EH (cell line): ENCODE data around the gene GJA8.
"Not testable (repeated sequence)": the region's sequence is repeated elsewhere in the genome, so short reads cannot be mapped to it uniquely, and the experiment has no call there.

Experiments used
- DNase-seq: peaks from one replicate; pipeline ENCODE4 v3.0.0-alpha.2; 2015; ENCODE audit warnings: low read depth

The GJA8 gene

GRCh38 chr1:147927689-147928088 is 25.1 kb downstream of the GJA8 start:
- not testable (repeated sequence) for DNase-seq

DNA sequence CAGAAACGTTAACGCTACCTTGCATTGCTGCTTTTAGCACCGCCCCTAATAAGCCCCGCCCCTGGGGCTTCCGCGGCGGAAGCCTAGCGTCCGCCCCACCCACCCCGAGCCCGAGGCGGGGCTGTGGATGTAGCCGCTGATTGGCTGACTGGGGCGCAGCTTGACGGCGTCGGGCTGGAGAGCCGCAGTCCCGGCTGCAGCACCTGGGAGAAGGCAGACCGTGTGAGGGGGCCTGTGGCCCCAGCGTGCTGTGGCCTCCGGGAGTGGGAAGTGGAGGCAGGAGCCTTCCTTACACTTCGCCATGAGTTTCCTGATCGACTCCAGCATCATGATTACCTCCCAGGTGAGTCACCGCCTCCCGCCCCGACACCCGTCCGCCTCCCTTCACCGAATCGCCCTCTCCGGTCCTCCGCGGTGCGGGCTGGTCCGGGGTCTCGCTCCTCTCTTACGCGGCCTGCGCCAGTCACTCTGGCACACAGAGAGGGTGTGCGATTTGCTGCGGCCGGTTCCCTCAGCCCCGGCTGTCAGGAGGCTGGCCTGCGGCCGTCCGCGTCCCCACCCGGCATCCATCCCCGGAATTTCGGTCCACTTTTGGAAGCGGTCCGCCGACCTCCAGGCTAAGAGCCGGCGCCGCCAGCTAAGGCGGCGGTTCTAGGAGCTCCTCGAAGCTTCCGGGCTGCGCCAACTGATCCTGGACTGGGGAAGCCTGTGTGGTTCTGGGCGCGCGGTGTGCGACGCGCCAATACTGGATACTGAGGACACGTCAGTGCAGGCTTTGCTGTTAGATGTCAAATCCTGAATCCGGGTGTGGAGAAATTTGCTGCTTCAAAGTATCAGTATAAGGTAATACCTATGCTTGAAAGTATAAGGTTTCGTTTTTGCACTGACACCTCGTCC is 25.9 kb downstream of the GJA8 start, which contains the start of gene GPR89B:
TSS of gene GPR89B (plus strand) at position 185 of the 897 bp plus-strand sequence. CDS start at position 302, 117 bp downstream.
- DNase-seq: peak; percentile 89

DNA sequence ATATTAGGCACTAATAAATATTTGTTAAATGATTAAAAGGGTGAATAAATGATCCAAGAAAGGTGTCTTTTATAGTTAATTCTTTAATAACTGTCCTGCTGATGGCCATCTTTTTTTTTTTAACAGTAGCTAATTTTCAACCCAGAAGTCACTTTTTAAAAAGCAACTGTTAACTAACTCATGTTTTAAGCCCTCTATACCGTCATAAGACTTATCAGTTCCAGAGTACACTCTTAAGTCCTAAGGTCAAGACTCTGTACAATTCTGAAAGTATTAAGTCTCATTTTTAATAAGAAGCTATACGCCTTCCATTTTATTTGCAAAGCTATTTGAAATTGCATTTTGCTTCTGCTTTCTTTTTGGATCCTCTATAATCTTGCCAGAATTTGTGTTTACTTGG is 28.5 kb downstream of the GJA8 start:
- not testable (repeated sequence) for DNase-seq

- not testable (repeated sequence) for DNase-seq
Measured at GRCh38 chr1:147935296-147935695, 32.7 kb downstream of the GJA8 start.

GRCh38 chr1:147940456-147940855 is 37.9 kb downstream of the GJA8 start:
- DNase-seq: not testable (repeated sequence)

DNA sequence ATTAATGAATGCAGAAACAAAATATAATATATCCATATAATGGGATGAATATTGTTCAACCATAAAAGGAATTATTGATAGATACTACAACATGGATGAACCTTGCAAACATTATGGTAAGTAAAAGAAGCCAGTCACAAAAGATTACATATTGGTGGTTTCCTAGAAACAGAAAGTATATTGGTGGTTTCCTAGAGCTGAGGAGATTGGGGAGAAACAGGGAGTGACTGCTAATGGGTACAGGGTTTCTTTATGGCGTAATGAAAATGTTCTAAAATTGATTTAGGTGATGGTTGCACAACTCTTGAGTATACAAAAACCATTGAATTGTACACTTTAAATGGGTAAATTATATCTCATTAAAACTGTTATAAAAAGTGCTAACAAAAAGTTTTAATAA is 40.0 kb downstream of the GJA8 start:
- DNase-seq: not testable (repeated sequence)

- DNase-seq: not testable (repeated sequence)
Measured at GRCh38 chr1:147949517-147949916, 46.9 kb downstream of the GJA8 start.
